Panc1 (cell line): ENCODE results near the gene CAD.

Source experiments
- POLR2AphosphoS5 ChIP-seq: IDR thresholded peaks from 2 replicates; pipeline ENCODE4 v1.6.1; 2012; ENCODE audit warnings: mild to moderate bottlenecking, low read depth, low read length, moderate library complexity
- TF ChIP-seq, protein P1 (sequence below): fragments of 450-650 bp; IDR thresholded peaks from 2 replicates; pipeline ENCODE4 v1.5.1; 2017; ENCODE audit warnings: mild to moderate bottlenecking

DNA sequence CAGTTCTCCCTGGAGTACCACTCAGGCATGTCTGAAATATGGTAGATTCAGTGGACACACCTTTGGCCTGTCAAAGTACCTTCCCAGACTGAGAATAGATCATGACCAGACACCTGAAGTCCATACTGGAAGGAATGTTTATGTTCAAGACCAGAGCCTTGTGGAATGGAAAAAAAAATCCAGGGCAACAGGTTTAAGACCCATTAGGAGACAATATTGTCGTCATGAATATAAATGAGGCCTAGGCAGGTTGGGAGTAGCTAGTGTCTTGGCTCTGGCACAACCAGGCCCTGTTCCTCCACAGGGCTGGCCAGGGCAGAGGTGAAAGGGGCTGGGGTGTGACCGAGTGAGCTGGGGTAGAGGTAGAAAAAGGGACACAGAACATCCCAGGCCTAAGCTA lies 18.5 kb upstream of the CAD start:
- no peak for TF ChIP-seq POLR2AphosphoS5
- TF ChIP-seq, protein P1, sequence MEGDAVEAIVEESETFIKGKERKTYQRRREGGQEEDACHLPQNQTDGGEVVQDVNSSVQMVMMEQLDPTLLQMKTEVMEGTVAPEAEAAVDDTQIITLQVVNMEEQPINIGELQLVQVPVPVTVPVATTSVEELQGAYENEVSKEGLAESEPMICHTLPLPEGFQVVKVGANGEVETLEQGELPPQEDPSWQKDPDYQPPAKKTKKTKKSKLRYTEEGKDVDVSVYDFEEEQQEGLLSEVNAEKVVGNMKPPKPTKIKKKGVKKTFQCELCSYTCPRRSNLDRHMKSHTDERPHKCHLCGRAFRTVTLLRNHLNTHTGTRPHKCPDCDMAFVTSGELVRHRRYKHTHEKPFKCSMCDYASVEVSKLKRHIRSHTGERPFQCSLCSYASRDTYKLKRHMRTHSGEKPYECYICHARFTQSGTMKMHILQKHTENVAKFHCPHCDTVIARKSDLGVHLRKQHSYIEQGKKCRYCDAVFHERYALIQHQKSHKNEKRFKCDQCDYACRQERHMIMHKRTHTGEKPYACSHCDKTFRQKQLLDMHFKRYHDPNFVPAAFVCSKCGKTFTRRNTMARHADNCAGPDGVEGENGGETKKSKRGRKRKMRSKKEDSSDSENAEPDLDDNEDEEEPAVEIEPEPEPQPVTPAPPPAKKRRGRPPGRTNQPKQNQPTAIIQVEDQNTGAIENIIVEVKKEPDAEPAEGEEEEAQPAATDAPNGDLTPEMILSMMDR, result no peak
